Measurements from ENCODE around the gene PTPRN2. TPM values are rescaled to one million over a fixed set of nuclear protein-coding genes. Genes with fewer than 3 reads are reported as not detected.

Gene PTPRN2
- total and polyA plus RNA-seq, 7 donors, result 0.47 to 0.82 (median 0.51) TPM

DNA sequence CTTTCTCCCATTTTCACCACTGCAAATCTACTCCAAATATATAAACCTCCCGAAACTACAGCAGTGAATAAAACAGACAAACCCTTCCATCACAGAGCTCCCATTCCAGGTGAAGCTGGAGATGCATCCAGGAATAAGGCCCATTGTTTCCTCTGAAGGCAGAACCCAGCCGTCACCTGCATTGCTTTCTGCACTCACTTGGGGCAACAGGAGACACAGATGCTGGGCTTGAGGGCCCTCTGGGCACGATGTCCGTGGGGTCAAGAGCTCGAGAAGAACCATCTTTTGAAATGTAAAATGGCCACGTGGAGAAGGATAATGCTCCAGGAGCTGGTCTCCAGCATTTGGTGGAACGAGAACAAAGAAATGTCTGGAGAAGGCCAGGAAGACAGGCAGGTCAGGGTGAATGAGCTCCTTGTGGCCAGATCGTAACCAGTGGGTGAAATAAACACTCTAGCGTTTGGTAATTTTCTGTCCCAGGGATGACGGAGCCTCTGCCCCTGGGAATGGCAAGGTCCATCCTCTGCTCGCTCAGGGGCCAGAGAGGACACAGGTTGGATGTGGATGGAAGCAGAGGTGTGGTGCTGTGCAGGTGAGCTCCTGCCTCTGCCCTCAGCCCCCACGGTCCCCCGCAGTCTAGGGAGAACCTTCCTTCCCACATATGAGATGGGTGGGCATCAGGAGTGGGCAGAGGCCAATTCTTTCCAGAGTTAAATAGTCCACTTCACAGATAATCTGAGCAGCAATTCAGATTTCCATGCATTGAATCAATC lies 694.7 kb downstream of the PTPRN2 start:
- no peak overlapping the region for H3K4me3 ChIP-seq
- TF ChIP-seq CTCF (IDR thresholded peaks at IDR 0.05), result no peak
- ATAC-seq (no peak), DNase-seq (no peak)
- no peaks in the 10 kb centered on the region for H3K4me1 ChIP-seq
- H3K9me3 ChIP-seq, result no peaks in the 10 kb centered on the region
- intact Hi-C loops (cut with DNase I), result no loop called here
- H3K27ac ChIP-seq, result no peak overlapping the region
- 80 to 83% (median 81%) methylated on average over 13 of the region's 13 CpGs for WGBS, 3 donors
- H3K27me3 ChIP-seq (ENCODE audit: insufficient read depth in 3 of 3, low read length in 2 of 3), result peaks cover 0 to 7% (median 2%) of the 10 kb centered on the region in 3 donors
- H3K36me3 ChIP-seq (ENCODE audit: insufficient read depth in 1 of 2, low read depth in 1 of 2), result no peaks in the 10 kb centered on the region

DNA sequence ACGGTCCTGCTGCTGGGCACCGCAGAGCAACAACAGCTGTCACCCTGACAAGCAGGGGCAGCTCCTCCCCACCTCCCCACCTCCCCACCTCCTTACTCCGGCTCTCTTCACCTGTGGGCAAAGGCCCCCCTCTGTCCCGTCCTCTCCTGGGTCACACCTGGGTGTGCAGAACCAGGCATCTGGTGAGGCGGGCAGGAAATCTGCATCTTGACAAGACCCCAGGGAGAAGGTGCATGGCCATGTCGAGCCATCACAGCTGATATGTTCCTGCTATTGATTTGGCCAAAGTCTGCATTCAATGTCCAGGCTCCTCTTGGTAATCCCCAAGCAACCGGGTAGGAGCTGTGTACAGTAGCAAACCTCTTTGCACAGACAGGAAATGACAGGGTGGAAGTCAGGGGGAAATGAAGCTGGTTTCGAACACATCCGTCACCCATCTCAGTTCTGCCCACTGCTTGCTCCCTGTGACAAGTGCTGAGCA lies 696.7 kb downstream of the PTPRN2 start:
- intact Hi-C loops (cut with DNase I), result no loop called here
- Histone ChIP-seq H3K4me3 (no peak overlapping the region), H3K4me1 (no peaks in the 10 kb centered on the region), H3K27me3 (ENCODE audit: insufficient read depth in 3 of 3, low read length in 2 of 3) (peaks cover 0 to 7% (median 2%) of the 10 kb centered on the region in 3 donors), H3K27ac (no peak overlapping the region), H3K36me3 (ENCODE audit: insufficient read depth in 1 of 2, low read depth in 1 of 2) (no peaks in the 10 kb centered on the region), H3K9me3 (no peaks in the 10 kb centered on the region)
- DNase-seq (no peak), ATAC-seq (no peak)
- no peak for TF ChIP-seq CTCF (IDR thresholded peaks at IDR 0.05)
- WGBS, 3 donors, result 67 to 69% (median 68%) methylated on average over 9 of the region's 9 CpGs

DNA sequence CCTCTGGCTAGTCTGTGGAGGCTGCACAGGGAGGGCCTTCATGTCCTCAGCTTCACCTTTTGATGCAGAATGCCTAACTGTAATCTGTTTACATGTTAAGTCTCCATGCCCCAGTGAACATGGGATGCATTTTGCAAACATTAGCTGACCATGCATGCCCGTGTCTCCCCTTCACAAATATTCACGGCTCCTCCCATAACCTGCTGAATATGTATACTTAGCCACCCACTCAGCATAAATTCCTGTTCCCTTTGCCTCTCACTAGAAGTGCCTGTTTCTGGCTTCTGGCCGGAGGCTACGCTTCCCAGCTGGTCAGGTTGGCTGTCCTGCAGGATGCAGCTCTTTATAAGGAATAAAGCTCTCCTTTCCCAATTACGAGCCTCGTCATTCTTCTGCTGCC lies 698.1 kb downstream of the PTPRN2 start:
- intact Hi-C loops (cut with DNase I), result no loop called here

DNA sequence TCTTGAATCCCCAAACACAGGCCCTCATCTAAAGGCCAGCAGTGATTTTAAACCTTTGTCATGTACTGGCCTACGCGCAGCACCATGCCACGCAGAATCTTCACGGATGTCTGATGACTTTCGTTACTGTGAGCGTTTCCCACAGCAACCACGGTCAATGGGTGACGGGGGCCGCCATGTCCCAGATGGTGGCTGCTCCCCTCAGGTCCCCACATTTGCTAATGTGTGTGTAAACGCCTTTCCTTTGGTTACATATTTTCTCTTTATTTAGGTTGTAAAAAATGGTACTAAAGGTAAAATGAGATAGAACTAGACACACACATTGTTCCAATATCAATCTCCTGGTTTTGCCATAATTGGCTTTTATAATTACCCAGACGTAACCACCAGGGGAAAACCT lies 699.0 kb downstream of the PTPRN2 start:
- DNase-seq (no peak), ATAC-seq (no peak)
- intact Hi-C loops (cut with DNase I), result no loop called here
- no peaks in the 10 kb centered on the region for H3K36me3 ChIP-seq (ENCODE audit: insufficient read depth in 1 of 2, low read depth in 1 of 2)
- H3K9me3 ChIP-seq, result no peaks in the 10 kb centered on the region
- peaks cover 0 to 2% (median 0%) of the 10 kb centered on the region in 3 donors for H3K27me3 ChIP-seq (ENCODE audit: insufficient read depth in 3 of 3, low read length in 2 of 3)
- TF ChIP-seq CTCF (IDR thresholded peaks at IDR 0.05), result no peak
- H3K27ac ChIP-seq, result no peak overlapping the region
- WGBS, 3 donors, result 78 to 83% (median 79%) methylated on average over 11 of the region's 11 CpGs
- H3K4me3 ChIP-seq, result no peak overlapping the region
- H3K4me1 ChIP-seq, result no peaks in the 10 kb centered on the region

More for the DNA sequence above, 698.1 kb downstream of the PTPRN2 start:
- DNase-seq (no peak), ATAC-seq (no peak)
- no peaks in the 10 kb centered on the region for H3K4me1 ChIP-seq
- no peaks in the 10 kb centered on the region for H3K9me3 ChIP-seq
- no peak overlapping the region for H3K27ac ChIP-seq
- H3K36me3 ChIP-seq (ENCODE audit: insufficient read depth in 1 of 2, low read depth in 1 of 2), result no peaks in the 10 kb centered on the region
- 69 to 80% (median 70%) methylated on average over 6 of the region's 6 CpGs for WGBS, 3 donors
- no peak for TF ChIP-seq CTCF (IDR thresholded peaks at IDR 0.05)
- peaks cover 0 to 2% (median 2%) of the 10 kb centered on the region in 3 donors for H3K27me3 ChIP-seq (ENCODE audit: insufficient read depth in 3 of 3, low read length in 2 of 3)
- H3K4me3 ChIP-seq, result no peak overlapping the region

Measured in psoas muscle (tissue), 8 donors.